Stimulated activated CD4-positive, alpha-beta T cell treated with anti-CD3 and anti-CD28 coated beads, Interleukin-2, amount 100 ng/mL, for 4 hours (primary cell): ENCODE measurements around the gene EHD1.

Source experiments
- DNase-seq: peaks from one replicate; pipeline ENCODE4 v3.0.0-alpha.2; 2020; ENCODE audit warnings: low read depth

Gene EHD1

GRCh38 chr11:64842851-64843685 lies 35.4 kb downstream of the EHD1 start:
- DNase-seq, result no peak

GRCh38 chr11:64842366-64842759 lies 36.1 kb downstream of the EHD1 start:
- DNase-seq, result no peak

GRCh38 chr11:64841592-64842365 lies 36.6 kb downstream of the EHD1 start:
- DNase-seq, result no peak

GRCh38 chr11:64839887-64840782 lies 38.3 kb downstream of the EHD1 start:
- DNase-seq, result no peak

- no peak for DNase-seq
Observed at GRCh38 chr11:64839335-64839734, 39.1 kb downstream of the EHD1 start.

- no peak for DNase-seq
Observed at GRCh38 chr11:64838600-64839334, 39.7 kb downstream of the EHD1 start.

GRCh38 chr11:64837887-64838351 lies 40.5 kb downstream of the EHD1 start:
- DNase-seq, result no peak

- DNase-seq, result no peak
Observed at GRCh38 chr11:64836448-64837072, 41.9 kb downstream of the EHD1 start.

- no peak for DNase-seq
Observed at GRCh38 chr11:64835616-64836447, 42.6 kb downstream of the EHD1 start.

GRCh38 chr11:64834723-64835615 lies 43.5 kb downstream of the EHD1 start:
- DNase-seq, result no peak

- DNase-seq, result no peak
Observed at GRCh38 chr11:64834031-64834722, 44.2 kb downstream of the EHD1 start.

- DNase-seq, result no peak
Observed at GRCh38 chr11:64833509-64833908, 44.9 kb downstream of the EHD1 start.

GRCh38 chr11:64833198-64833502 lies 45.3 kb downstream of the EHD1 start:
- no peak for DNase-seq

GRCh38 chr11:64832467-64833197 lies 45.8 kb downstream of the EHD1 start:
- DNase-seq, result no peak

GRCh38 chr11:64831411-64831891 lies 47.0 kb downstream of the EHD1 start:
- no peak for DNase-seq

- DNase-seq, result no peak
Observed at GRCh38 chr11:64829536-64830251, 48.7 kb downstream of the EHD1 start.

GRCh38 chr11:64827451-64827839 lies 51.0 kb downstream of the EHD1 start:
- no peak for DNase-seq
